ENCODE data around the gene PNPO.

The PNPO gene

DNA sequence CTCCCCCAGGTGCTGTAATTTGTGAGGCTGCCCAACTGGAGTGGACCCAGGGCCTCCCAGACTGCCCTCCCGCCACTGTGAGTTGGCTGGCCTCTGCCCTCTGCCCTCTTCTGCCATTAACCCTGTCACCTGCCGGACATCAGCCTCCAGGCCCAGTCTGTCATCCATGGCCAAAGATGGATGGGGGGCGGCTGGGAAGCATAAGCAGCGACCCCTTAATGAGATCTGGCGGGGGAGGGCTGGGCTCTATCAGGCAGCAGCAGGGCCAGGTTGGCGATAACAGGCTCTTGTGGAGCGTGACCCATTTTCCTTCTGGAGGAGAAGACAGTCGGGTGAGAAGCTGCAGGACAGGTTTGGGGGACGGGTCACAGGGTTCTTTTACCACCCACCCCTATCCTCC is 54.8 kb downstream of the PNPO start:
- H3K4me3 ChIP-seq (ENCODE audit: insufficient read depth, low read depth, low read length), result no peak overlapping the region
- H3K36me3 ChIP-seq (ENCODE audit: control insufficient read depth, insufficient read depth, low read length), result no peaks in the 10 kb centered on the region
- WGBS, 2 experiments, result 82 to 86% methylated on average over 9 of the region's 9 CpGs
- H3K27ac ChIP-seq (ENCODE audit: insufficient read depth, low read depth, low read length, poor library complexity, severe bottlenecking), result peak overlapping the region; percentile 84
- no peaks in the 10 kb centered on the region for H3K9me3 ChIP-seq (ENCODE audit: control insufficient read depth, low read length)
- H3K27me3 ChIP-seq (ENCODE audit: control insufficient read depth, insufficient read depth, low read length, poor library complexity, severe bottlenecking), result no peaks in the 10 kb centered on the region
- peaks cover 55% of the 10 kb centered on the region for H3K4me1 ChIP-seq (ENCODE audit: control insufficient read depth, insufficient read depth, low read length)

DNA sequence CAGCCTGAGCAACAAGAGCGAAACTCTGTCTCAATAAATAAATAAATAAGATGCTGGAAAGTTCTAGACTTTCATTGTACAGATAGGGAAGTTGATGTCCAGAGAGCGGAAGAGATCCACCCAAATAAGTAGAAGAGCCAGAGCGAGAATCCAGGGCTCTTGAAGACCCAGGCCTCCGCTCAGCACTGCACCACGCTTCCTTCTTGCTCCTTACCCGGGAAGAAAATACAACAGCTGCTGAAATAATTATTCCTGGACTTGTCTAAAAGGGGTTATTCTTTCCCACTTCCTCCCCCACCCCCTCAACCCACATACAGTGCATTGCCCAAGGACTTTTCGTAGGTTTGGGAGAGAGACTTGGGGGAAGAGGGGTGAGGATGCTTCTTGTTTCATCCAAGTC is 56.2 kb downstream of the PNPO start:
- Histone ChIP-seq H3K27me3 (ENCODE audit: control insufficient read depth, insufficient read depth, low read length, poor library complexity, severe bottlenecking) (no peaks in the 10 kb centered on the region), H3K36me3 (ENCODE audit: control insufficient read depth, insufficient read depth, low read length) (no peaks in the 10 kb centered on the region), H3K9me3 (ENCODE audit: control insufficient read depth, low read length) (no peaks in the 10 kb centered on the region), H3K27ac (ENCODE audit: insufficient read depth, low read depth, low read length, poor library complexity, severe bottlenecking) (no peak overlapping the region), H3K4me1 (ENCODE audit: control insufficient read depth, insufficient read depth, low read length) (peaks cover 57% of the 10 kb centered on the region), H3K4me3 (ENCODE audit: insufficient read depth, low read depth, low read length) (no peak overlapping the region)
- 93 to 94% methylated on average over 7 of the region's 7 CpGs for WGBS, 2 experiments

DNA sequence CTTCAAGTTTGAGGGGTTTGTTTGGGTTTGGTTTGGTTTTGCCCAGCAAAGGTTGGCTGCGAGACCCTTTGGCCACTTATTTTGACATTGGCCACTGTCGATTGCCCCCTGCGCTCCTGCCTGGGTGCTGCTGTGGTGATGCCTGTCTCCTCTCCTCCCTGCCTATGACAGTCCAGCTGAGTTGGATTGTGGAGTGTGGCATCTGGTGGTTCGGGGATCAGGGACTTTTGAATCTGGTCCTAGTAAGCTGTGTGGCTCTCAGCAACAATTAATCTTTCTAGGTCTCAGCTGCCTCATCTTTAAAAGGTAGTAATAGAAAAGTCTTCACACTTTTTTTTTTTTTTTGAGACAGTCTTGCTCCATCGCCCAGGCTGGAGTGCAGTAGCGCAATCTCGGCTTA is 56.7 kb downstream of the PNPO start:
- Histone ChIP-seq H3K36me3 (ENCODE audit: control insufficient read depth, insufficient read depth, low read length) (no peaks in the 10 kb centered on the region), H3K27me3 (ENCODE audit: control insufficient read depth, insufficient read depth, low read length, poor library complexity, severe bottlenecking) (no peaks in the 10 kb centered on the region), H3K27ac (ENCODE audit: insufficient read depth, low read depth, low read length, poor library complexity, severe bottlenecking) (no peak overlapping the region), H3K4me1 (ENCODE audit: control insufficient read depth, insufficient read depth, low read length) (peaks cover 57% of the 10 kb centered on the region), H3K4me3 (ENCODE audit: insufficient read depth, low read depth, low read length) (no peak overlapping the region), H3K9me3 (ENCODE audit: control insufficient read depth, low read length) (no peaks in the 10 kb centered on the region)
- WGBS, 2 experiments, result 93 to 94% methylated on average over 7 of the region's 7 CpGs

Data from ectodermal cell (in vitro differentiated cells).